GM23338 (cell line): Measurements from ENCODE around the gene SLX4. TPM values are rescaled to one million over a fixed set of nuclear protein-coding genes. Genes with fewer than 3 reads are reported as not detected.

ENCODE experiments used
- ATAC-seq: fragments of 200-7000 bp; cut with Tn5 transposase; 3 replicates; pipeline ENCODE4 v1.9.1; 2020
- DNase-seq: peaks from one replicate; pipeline ENCODE4 v3.0.0-alpha.2; 2015; ENCODE audit warnings: low spot score
- H2AFZ ChIP-seq: fragments of 200-600 bp; sonication (generic); 2 replicates; pipeline ENCODE4 v1.8.0; 2016; ENCODE audit warnings: antibody characterized with exemption, mild to moderate bottlenecking, moderate library complexity
- H3F3A ChIP-seq: fragments of 200-600 bp; sonication (generic); replicated peaks from 2 replicates; pipeline ENCODE4 v1.8.0; 2017; ENCODE audit warnings: antibody characterized with exemption, mixed run types, low read depth
- H3K27ac ChIP-seq: fragments of 200-600 bp; sonication (generic); 2 replicates; pipeline ENCODE4 v1.6.1; 2016; ENCODE audit warnings: low read depth
- H3K27me3 ChIP-seq: fragments of 200-600 bp; sonication (generic); 2 replicates; pipeline ENCODE4 v1.8.0; 2016; ENCODE audit warnings: mild to moderate bottlenecking, mixed run types, moderate library complexity; ENCODE audit not compliant: insufficient read depth
- H3K36me3 ChIP-seq: fragments of 200-600 bp; sonication (generic); 2 replicates; pipeline ENCODE4 v1.8.0; 2016; ENCODE audit warnings: mild to moderate bottlenecking; ENCODE audit not compliant: insufficient read depth
- H3K4me1 ChIP-seq: fragments of 200-600 bp; sonication (generic); 2 replicates; pipeline ENCODE4 v1.8.0; 2016; ENCODE audit warnings: mild to moderate bottlenecking, moderate library complexity; ENCODE audit not compliant: insufficient read depth
- H3K4me2 ChIP-seq: fragments of 200-600 bp; sonication (generic); 2 replicates; pipeline ENCODE4 v1.7.1; 2017; ENCODE audit warnings: mixed run types
- H3K4me3 ChIP-seq: fragments of 200-600 bp; sonication (generic); 2 replicates; pipeline ENCODE4 v1.6.1; 2016; ENCODE audit warnings: mixed run types
- H3K79me2 ChIP-seq: fragments of 200-600 bp; sonication (generic); replicated peaks from 2 replicates; pipeline ENCODE4 v1.8.0; 2017; ENCODE audit warnings: mild to moderate bottlenecking; ENCODE audit not compliant: insufficient read depth
- H3K9me2 ChIP-seq: fragments of 200-600 bp; sonication (generic); 2 replicates; pipeline ENCODE4 v1.8.0; 2017; ENCODE audit not compliant: insufficient read depth
- H4K20me1 ChIP-seq: fragments of 200-600 bp; sonication (generic); replicated peaks from 2 replicates; pipeline ENCODE4 v1.8.0; 2017; ENCODE audit warnings: mild to moderate bottlenecking; ENCODE audit not compliant: insufficient read depth
- H3K27ac Mint-ChIP-seq: 2 replicates; pipeline ENCODE4 v1.8.0; 2020; ENCODE audit warnings: inconsistent platforms, mild to moderate bottlenecking, moderate library complexity, mixed read lengths
- H3K27me3 Mint-ChIP-seq: 3 replicates; pipeline ENCODE4 v1.8.0; 2022; ENCODE audit warnings: low read depth, mild to moderate bottlenecking, moderate library complexity, mixed read lengths, inconsistent platforms; ENCODE audit not compliant: insufficient read depth, poor library complexity
- H3K36me3 Mint-ChIP-seq: 3 replicates; pipeline ENCODE4 v1.8.0; 2021; ENCODE audit warnings: low read depth, mild to moderate bottlenecking, inconsistent platforms, moderate library complexity, mixed read lengths
- H3K4me1 Mint-ChIP-seq: 3 replicates; pipeline ENCODE4 v1.8.0; 2020; ENCODE audit warnings: mild to moderate bottlenecking, inconsistent platforms, mixed read lengths
- H3K4me3 Mint-ChIP-seq: 3 replicates; pipeline ENCODE4 v1.8.0; 2021; ENCODE audit warnings: moderate library complexity, mild to moderate bottlenecking, inconsistent platforms, mixed read lengths
- H3K9me3 Mint-ChIP-seq: 3 replicates; pipeline ENCODE4 v1.8.0; 2020; ENCODE audit warnings: moderate library complexity, mild to moderate bottlenecking, inconsistent platforms, mixed read lengths
- CREB1 ChIP-seq: fragments of 250-450 bp; sonication (Bioruptor Pico); IDR thresholded peaks from 2 replicates; pipeline ENCODE4 v1.5.0; 2020; ENCODE audit warnings: low read depth, mild to moderate bottlenecking, moderate library complexity
- JUNB ChIP-seq: IDR thresholded peaks from one replicate; pipeline ENCODE4 v1.6.1; 2016; ENCODE audit warnings: antibody characterized with exemption; ENCODE audit not compliant: unreplicated experiment
- NANOG ChIP-seq: IDR thresholded peaks from 2 replicates; pipeline ENCODE4 v1.6.1; 2016; ENCODE audit warnings: antibody characterized with exemption, borderline replicate concordance
- POLR2AphosphoS5 ChIP-seq: IDR thresholded peaks from 2 replicates; pipeline ENCODE4 v1.6.1; 2016; ENCODE audit warnings: antibody characterized with exemption, low read depth
- REST ChIP-seq: IDR thresholded peaks from one replicate; pipeline ENCODE4 v1.6.1; 2018; ENCODE audit warnings: antibody characterized with exemption; ENCODE audit not compliant: unreplicated experiment
- STAT1 ChIP-seq: IDR thresholded peaks from one replicate; pipeline ENCODE4 v1.6.1; 2016; ENCODE audit warnings: antibody characterized with exemption; ENCODE audit not compliant: unreplicated experiment
- ZNF114 ChIP-seq: fragments of 250-450 bp; sonication (Bioruptor Pico); IDR thresholded peaks from 2 replicates; pipeline ENCODE4 v1.5.0; 2020; ENCODE audit warnings: mild to moderate bottlenecking, moderate library complexity
- polyA plus RNA-seq: library from polyadenylated mRNA; unstranded; fragments of >200 nt; fragmentation: Nextera tagmentation; extraction: Ambion mirVana; gene quantifications from 2 replicates; pipeline ENCODE4 v1.2.1, GENCODE V29; 2016
- total RNA-seq: library from RNA; depleted of rRNA; stranded (reverse); fragments of >200 nt; shearing (Covaris generic); gene quantifications from 2 replicates; pipeline ENCODE4 v1.2.3, GENCODE V29; 2014
- TF ChIP-seq, protein P1 (sequence below), 2 experiments: fragments of 200-600 bp in 1 of 2; sonication (generic) in 1 of 2; conservative IDR thresholded peaks; 2 replicates each; pipeline versions ENCODE4 v1.5.1 to v1.6.1; 2016 to 2017; ENCODE audit warnings: antibody characterized with exemption in 2 of 2, low read depth in 2 of 2, mild to moderate bottlenecking in 2 of 2, moderate library complexity in 1 of 2
- TF ChIP-seq, protein P2 (sequence below): IDR thresholded peaks from 2 replicates; pipeline ENCODE4 v1.6.1; 2016; ENCODE audit warnings: antibody characterized with exemption

Gene SLX4
- total and polyA plus RNA-seq, 2 experiments from 2014 or later: 3.0 to 15.2 TPM

DNA sequence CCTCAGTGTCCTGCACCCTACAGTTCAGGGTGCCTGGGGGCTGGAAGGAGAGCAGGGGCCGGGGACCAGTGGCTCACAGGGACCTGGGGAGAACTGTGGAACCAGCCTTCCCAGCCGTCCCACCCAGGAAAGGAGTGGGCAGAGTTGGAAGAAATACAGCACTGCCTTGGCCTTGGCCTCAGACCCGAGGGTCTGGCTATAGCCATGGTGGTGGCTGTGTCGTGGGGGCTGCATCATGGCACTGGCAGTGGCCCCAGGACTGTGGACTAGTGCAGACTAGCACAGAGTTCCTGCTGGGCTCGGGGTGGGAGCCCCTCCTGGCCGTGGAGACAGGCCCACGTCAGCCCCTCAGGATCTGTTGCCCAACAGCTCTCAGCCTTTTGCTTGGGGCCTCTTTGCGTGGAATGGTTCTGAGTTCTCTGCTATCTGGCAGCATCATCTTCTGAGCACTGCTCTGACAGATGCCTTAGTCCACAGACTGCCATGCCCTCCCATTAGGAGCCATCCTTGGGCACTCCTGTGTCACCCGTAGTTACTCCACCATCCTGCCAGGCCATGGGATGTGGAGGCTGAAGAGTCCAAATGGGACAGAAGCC lies 30.5 kb upstream of the SLX4 start:
- DNase-seq (no peak), ATAC-seq (no peak)
- H3K4me3 ChIP-seq: no peak overlapping the region
- no peaks in the 10 kb centered on the region for H3K9me2 ChIP-seq
- H3K4me3 Mint-ChIP-seq: no peak overlapping the region
- H3K4me1 ChIP-seq: peaks cover 28% of the 10 kb centered on the region
- no peak overlapping the region for H3K27ac ChIP-seq
- no peak overlapping the region for H3K27ac Mint-ChIP-seq
- H3K9me3 Mint-ChIP-seq: peaks cover 8% of the 10 kb centered on the region; the same call in 2 of the 3 replicates
- peaks cover 11% of the 10 kb centered on the region; the same call in 1 of the 2 replicates for H3F3A ChIP-seq
- peaks cover 8% of the 10 kb centered on the region; the same call in 2 of the 3 replicates for H3K36me3 Mint-ChIP-seq
- H3K4me2 ChIP-seq: no peak overlapping the region
- H3K4me1 Mint-ChIP-seq: peaks cover 58% of the 10 kb centered on the region
- no peaks in the 10 kb centered on the region for H3K27me3 ChIP-seq
- peaks cover 3% of the 10 kb centered on the region; the same call in 1 of the 2 replicates for H4K20me1 ChIP-seq
- peaks cover 11% of the 10 kb centered on the region; the same call in 1 of the 2 replicates for H3K79me2 ChIP-seq
- H3K27me3 Mint-ChIP-seq: peaks cover 25% of the 10 kb centered on the region
- no peak overlapping the region for H2AFZ ChIP-seq
- no peaks in the 10 kb centered on the region for H3K36me3 ChIP-seq
- no peak for TF ChIP-seq POLR2AphosphoS5
- TF ChIP-seq REST: no peak
- no peak for TF ChIP-seq NANOG
- TF ChIP-seq JUNB: no peak
- TF ChIP-seq, protein P1, sequence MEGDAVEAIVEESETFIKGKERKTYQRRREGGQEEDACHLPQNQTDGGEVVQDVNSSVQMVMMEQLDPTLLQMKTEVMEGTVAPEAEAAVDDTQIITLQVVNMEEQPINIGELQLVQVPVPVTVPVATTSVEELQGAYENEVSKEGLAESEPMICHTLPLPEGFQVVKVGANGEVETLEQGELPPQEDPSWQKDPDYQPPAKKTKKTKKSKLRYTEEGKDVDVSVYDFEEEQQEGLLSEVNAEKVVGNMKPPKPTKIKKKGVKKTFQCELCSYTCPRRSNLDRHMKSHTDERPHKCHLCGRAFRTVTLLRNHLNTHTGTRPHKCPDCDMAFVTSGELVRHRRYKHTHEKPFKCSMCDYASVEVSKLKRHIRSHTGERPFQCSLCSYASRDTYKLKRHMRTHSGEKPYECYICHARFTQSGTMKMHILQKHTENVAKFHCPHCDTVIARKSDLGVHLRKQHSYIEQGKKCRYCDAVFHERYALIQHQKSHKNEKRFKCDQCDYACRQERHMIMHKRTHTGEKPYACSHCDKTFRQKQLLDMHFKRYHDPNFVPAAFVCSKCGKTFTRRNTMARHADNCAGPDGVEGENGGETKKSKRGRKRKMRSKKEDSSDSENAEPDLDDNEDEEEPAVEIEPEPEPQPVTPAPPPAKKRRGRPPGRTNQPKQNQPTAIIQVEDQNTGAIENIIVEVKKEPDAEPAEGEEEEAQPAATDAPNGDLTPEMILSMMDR (conservative IDR thresholded peaks at IDR 0.05; ENCODE audit: low read depth in 2 of 2): no peak
- no peak for TF ChIP-seq ZNF114 (CRISPR knock-in tag)
- no peak for TF ChIP-seq STAT1
- TF ChIP-seq, protein P2, sequence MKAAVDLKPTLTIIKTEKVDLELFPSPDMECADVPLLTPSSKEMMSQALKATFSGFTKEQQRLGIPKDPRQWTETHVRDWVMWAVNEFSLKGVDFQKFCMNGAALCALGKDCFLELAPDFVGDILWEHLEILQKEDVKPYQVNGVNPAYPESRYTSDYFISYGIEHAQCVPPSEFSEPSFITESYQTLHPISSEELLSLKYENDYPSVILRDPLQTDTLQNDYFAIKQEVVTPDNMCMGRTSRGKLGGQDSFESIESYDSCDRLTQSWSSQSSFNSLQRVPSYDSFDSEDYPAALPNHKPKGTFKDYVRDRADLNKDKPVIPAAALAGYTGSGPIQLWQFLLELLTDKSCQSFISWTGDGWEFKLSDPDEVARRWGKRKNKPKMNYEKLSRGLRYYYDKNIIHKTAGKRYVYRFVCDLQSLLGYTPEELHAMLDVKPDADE: no peak
- no peak for TF ChIP-seq CREB1 (CRISPR knock-in tag)
